ENCODE data around the gene GUCY1A2. TPM values are rescaled to one million over a fixed set of nuclear protein-coding genes. Genes with fewer than 3 reads are reported as not detected.
A peak's percentile ranks its signal among the peaks of the same experiment; 100 is the strongest.

Gene GUCY1A2
- total RNA-seq, 1 donor from 2014 or later: 99.2 TPM

DNA sequence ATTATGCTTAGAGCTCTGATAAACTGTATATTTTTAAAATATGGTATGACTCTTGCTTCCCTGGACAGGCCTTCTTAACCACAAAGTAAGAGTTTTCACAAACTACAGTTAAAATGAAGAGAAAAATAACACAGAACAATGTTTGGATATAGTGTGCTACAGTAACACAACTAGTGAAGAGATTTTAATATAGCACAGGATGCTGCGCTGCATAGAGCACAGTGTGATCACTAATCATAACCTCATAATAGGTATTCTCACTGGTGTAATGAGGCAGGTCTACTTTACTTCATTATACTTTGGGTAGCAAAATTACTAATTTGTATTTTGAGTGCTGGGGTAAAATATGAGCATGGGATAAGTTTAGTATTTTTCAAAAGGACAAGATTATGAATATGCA lies 256.5 kb downstream of the GUCY1A2 start:
- no peak for DNase-seq (ENCODE audit: low spot score)

DNA sequence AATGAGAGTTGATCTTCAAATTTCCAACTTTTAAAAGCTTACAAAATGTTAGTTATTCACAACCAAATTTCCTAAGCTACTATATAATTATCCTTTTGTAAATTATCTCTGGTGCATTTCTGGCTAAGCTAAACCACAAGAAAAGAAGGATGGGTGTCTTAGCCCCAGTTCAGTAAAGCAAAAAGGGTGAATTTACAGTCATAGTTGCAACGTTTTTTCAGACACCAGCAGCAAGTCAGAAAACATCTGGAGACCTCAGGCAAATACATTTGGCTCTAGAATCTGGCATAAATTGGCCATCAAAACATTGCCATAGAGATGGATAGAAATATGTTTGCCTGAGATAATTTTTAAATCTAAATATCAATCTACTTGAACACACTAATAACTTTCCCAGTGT lies 257.0 kb downstream of the GUCY1A2 start:
- no peak for DNase-seq (ENCODE audit: low spot score)

DNA sequence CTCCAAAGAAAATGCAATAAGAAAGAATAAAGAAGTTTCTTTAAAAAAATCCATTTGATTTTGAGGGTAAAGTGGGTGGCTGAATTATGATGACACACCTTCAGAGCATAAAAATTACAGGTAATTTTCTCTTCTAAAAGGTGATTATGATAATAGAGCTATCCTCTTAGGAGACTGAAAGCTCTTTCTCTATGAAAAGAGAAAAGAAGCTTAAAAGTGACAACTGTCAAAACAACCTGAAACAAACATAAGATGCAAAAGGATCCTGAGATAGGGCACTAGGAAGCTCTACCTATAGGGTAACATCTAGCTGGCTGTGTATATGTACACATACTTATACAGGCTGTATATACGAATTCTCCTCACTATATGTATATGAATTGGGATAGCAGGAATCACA lies 270.2 kb downstream of the GUCY1A2 start:
- no peak for DNase-seq (ENCODE audit: low spot score)

DNA sequence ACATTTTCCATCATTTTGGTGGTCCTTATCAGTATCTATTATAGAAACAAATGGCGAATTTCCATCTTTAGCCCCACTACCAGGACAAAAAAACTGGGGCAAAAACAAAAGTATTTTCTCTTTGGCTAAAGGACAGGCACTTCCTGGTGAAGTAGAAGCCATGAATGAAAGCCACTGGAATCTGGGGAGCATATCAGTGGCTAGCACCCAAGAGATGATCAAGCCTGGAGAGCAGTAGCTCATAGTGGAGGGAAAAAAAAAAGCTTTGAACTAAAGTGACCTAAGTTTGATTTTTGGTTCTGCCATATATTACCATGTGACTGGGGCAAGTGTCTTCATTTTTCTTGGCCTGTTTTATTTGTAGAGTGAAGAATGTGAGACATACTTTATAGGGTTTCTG lies 272.3 kb downstream of the GUCY1A2 start:
- no peak for DNase-seq (ENCODE audit: low spot score)

DNA sequence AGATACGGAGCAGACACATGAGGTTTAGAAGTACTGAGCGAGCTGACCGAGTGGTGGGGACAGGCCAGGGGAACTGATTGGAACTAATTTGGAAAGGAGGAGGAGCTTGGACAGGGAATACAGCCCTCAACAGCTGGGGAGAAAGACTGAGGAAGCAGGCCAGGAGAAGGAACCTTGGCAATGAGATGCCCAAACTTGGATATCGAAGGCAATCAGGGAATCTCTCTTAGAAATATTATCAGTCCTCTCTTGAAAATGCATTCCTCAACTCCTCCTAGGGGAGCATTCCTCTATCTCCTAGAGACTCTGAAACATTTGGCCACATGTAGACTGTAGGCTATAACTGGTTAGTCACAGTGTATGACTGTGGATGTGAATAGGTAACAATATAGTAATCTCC lies 284.6 kb downstream of the GUCY1A2 start:
- no peak for DNase-seq (ENCODE audit: low spot score)

DNA sequence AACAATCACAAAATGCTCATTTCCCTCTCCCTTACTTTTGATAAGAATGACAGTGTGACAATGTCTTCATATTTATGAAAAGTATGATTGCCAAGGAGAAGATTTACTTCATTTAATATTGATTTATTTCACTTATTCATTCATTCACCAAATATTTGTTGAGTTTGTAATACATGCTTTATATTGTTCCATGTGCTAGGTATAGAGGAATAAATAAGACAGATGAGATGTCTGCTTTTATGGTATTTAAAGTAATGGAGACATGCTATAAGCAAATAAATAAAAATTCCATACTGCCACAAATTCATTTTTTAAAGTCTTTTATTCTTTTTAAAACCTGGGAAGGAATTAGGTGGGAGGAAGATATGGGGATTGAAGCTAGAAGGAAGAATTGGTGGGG lies 289.4 kb downstream of the GUCY1A2 start:
- no peak for DNase-seq (ENCODE audit: low spot score)

DNA sequence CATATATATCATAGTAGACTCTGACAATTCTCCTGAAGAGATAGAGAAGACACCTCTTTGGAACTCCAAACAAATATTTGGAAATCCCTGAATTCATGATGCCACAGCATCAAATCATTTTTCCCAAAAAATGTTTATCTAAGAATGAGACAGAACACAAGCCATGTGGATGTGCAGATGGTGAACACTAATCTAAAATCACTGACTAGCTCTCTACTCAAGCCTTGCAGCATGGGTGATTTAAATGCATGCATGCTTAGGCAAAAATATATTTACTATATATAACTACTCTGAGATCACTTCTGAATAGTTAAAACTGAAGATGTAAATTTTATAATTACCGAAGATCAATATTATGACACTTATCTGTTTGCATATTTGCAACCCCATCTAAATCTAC lies 289.9 kb downstream of the GUCY1A2 start:
- no peak for DNase-seq (ENCODE audit: low spot score)

DNA sequence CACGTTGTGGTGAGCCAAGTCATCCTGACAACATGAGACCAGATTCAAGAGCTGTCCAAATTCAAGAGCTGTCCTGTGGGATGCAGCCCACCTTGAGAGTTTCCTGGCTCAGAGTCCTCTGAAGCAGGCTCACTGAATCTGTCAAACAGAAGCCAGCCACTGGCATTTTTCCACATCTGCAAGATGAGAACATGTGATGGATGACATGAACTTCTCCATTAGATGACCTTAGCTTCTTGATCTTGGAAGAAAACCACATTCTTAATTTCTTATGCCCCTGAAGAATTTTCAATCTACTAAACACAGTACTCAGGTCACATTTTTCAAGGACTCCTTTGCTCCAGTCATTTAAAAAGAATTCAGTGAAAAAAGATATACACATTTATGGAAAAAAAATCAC lies 291.0 kb downstream of the GUCY1A2 start:
- DNase-seq (ENCODE audit: low spot score): no peak

DNA sequence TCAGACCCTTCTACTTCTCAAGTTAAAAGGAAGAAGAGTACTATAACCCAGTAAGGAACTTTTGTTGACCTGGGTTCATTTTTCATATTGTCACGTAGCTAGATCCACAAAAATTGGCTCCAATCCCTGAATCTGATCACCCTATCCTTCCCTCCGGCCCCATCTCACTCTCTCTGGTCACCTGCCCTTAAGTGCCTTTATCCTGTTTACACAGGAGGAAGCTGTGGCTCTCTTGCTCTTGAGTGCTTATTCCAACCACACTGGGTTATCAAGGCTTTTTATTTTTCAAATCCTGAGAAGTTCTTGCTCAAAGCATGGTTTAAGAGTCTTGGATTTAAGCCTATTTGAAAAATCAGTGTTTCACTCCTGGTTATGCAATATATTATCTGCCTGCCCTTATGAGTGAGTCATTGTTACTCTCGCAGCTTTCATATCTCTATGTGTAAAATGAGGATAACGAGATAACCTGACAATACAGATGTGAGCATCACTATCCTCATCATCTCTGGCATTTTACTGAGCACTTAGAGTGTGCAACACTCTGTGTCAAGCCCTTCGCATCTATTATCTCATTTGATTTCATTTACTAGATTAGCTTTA lies 293.9 kb downstream of the GUCY1A2 start:
- peak; percentile 85 for DNase-seq (ENCODE audit: low spot score)

DNA sequence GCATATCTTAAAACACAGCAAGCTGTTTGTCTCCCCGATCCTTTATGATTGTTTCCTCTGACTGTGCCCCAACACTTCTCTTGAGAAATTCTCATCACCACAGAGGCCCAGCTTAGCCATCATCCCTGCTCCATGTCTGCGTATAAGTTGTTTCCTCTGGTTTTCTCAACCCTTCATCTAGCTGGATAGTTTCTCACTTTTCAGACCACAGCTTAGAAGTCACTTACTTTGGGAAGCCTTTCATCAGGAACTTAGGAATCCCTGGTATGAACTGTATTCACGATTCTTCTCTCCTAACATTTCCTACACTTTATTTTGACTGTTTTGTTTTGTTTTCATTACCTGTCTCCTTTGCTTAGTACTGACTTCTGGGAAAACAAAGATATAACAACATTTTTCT lies 295.2 kb downstream of the GUCY1A2 start:
- no peak for DNase-seq (ENCODE audit: low spot score)

DNA sequence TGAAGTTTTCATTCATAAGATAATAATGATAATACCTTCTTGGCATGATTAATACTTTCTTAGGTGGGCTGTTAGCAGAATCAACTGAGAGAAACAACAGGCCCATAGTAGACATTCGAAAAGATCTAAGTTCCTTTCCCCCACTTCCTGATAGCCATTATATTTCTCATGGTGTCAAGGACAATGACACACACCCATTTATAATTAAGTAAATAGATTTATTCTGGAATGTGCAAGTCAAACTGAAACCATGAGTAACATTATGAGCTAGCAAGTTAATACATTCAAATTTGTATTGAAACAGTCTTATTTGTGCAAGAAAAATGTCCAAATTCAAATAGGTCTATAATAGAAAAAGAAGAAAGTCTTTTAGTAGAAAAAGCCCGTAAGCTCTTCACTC lies 301.1 kb downstream of the GUCY1A2 start:
- DNase-seq (ENCODE audit: low spot score): no peak

DNA sequence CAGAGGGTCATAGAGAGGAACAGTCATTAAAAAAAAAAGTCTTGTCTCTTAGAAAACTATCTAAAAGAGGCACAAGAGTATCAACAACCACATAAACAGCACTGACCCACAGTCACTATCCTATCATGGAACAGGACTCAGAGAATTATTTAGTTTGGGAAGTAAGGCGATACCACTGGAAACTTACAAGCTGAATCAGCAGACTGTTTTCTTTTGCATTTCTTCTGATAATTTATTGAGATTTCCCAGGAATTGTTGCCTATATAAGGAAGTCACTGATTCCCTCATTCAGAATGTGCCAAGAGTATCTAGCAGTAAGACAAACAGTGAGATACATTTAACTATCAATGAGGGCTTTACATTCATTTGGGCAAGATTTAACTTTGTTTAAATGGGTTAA lies 304.1 kb downstream of the GUCY1A2 start:
- peak; percentile 69 for DNase-seq (ENCODE audit: low spot score)

DNA sequence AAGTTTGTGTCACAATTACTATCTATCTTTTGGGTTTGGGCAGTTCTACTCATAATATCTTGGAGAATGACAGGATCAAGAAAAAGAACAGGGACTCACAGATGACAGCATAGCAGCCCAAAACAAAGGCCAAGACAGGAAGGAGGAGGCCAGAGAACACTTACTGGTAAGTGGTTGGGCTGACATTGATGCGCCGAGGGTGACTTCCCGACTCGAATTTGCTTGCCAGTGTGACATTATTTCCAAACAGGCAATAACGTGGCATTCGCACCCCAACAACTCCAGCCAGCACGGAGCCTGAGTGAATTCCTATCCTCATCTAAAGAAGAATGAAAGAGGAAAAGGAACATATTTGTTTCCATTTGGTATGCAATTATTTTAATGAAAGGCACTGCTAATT lies 309.9 kb downstream of the GUCY1A2 start:
- no peak for DNase-seq (ENCODE audit: low spot score)

DNA sequence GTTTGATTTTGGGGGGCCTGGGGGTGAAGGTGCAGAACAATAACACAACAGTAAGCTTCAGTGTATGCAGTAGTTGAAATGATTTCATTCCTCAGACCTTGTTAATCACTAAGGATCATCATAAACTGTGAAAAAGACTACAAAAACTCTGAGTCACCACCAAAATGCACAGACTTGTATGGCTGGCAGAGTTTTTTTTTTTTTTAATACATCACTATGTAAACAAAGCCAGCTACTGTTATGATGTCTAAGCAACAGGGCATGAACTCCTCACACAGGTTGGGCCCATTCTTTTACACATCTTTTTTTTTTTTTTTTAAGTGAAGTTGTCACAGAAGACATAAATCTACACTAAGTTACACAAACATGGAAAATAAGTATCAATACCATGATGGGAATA lies 311.9 kb downstream of the GUCY1A2 start:
- DNase-seq (ENCODE audit: low spot score): no peak

DNA sequence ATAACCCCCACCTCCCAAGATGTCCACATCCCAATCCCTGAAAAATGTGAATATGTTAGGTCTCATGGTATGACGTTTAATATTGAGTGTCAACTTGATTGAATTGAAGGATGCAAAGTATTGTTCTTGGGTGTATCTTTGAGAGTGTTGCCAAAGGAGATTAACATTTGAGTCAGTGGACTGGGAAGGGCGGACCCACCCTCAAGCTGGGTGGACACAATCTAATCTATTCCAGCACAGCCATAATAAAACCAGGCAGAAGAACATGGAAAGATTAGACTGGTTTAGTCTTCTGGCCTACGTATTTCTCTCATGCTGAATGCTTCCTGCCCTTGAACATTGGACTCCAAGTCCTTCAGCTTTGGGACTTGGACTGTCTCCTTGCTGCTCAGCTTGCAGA lies 315.5 kb downstream of the GUCY1A2 start:
- no peak for DNase-seq (ENCODE audit: low spot score)

DNA sequence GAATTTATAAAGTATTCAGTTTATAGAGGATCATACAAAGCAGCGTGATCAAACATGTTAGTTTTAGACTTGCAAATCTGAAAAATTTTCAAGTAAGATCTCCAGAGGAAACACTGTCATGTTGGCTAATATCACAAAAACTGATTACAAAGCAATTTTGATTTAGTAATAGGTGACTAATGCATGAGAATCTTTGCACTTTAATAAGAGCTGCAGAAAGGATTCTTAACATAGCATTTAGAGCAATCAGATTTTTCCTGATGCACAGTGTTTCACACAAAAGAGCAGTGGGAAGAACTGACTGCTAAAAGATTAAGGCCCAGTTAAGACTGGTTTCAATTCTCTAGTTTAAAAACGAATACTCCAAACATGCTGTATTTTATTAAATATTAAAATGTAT lies 321.2 kb downstream of the GUCY1A2 start:
- peak; percentile 57 for DNase-seq (ENCODE audit: low spot score)

DNA sequence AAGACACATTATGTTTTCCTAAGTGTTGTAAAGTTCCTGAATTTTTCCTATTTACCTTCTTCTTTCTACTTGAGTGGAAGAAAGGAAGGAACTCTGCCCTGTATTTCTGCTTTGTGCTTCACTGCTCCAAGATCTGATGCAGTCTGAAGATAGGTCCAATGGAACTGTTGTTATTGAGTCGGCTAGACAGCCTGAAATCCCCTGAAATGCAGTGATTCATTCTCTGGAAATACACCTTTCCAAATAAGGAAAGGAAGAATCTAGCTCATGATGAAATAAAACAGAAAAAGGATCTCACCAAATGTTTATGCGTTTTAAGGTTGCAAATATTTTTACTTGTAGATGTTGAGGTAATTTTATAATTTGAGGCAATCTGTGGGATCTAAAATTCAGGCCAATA lies 322.8 kb downstream of the GUCY1A2 start:
- peak; percentile 89 for DNase-seq (ENCODE audit: low spot score)

DNA sequence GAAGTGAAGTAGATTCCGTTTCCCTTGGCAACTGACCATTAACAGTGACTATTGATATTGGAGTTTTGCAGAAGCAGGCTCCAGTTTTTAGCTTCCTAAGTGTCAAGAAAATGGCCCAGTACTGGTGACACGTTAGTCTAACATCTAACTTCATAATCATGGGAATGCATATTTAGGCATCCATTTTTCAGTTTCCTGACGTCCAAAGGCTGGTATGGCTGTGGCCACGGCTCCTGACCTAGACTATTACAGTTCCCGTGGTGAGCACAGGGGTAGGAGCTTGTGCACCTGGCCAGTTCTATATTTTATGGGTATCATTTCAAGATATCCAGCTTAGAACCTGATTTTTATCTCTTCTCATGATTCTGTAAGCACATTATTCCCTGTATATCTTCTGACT lies 323.8 kb downstream of the GUCY1A2 start:
- DNase-seq (ENCODE audit: low spot score): no peak

DNA sequence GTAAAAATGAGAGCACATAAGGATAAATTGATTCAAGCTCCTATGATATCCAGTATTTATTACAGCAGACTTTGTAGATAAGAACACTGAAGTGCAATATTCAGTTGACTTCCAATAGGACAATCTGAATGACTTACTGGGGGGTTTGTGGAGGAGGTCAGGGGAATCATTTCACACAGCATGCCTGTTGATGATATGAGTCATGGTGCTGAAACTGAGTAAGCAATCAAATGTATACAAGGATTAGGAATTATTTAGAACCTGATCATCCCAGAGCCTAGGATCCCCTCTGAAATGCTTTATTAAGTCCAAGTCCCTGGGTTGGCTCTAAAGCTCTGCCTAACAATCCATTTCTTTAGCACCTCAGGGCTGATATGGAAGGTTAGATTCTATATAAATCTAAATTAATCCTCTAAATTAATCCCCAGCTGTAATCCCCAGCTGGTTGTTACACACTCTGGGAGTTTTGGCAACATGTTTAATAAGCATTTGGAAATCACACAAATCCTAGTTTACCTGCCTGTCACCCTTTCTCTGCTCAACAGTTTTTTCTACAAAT lies 326.4 kb downstream of the GUCY1A2 start:
- DNase-seq (ENCODE audit: low spot score): no peak

DNA sequence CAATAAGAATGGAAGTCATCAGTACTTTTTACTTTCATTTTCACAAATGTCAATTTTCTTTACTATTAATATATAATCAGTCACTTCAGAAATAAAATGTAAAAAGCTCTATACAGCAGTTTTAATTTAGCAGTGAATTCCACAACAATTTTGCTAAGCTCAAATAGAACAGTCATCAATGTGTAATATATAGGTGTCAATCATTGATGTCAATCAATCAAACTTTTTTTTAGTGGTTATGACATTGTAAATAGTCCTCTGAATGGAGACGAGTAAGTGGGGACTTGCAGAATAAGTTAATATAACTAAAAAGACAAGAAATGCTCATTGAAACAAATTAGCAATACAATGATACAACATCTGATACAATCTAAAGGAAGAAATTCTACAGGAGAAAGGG lies 327.4 kb downstream of the GUCY1A2 start:
- DNase-seq (ENCODE audit: low spot score): no peak

DNA sequence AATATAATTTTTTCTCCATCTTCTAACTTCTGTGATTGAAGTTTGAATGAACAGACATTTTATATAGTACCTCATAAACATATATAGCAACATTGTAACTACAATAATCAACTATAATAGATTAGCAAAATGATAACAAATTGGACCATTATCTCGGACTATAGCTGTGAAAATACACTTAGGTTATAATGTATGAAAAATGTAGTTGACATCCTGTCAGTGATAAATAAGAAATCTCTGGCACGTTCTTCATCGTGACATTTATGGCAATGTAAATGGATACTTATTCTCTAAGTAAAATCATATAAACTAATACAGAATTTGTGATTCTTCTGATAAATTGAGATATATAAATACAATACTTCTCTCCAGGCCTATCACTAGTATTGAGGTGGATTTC lies 333.3 kb downstream of the GUCY1A2 start:
- DNase-seq (ENCODE audit: low spot score): no peak

DNA sequence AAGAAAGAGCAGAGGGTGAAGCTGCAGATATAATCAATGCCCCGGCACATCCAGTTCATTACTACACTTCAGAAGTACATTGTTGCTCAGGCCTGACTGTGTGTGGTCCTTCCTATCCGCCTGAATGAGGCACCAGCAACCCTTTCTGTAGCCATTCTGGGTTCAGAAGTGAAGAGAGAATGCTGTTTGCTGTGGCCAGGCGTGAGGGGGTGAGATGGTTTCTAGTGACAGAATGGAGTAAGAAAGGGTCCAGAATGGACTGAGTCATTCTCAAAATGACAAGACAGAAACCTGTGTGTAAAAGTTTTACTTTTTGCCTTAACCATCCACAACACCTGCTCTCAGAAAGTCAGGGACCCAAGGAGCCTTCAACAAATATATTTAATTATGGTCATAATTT lies 334.8 kb downstream of the GUCY1A2 start:
- DNase-seq (ENCODE audit: low spot score): no peak

DNA sequence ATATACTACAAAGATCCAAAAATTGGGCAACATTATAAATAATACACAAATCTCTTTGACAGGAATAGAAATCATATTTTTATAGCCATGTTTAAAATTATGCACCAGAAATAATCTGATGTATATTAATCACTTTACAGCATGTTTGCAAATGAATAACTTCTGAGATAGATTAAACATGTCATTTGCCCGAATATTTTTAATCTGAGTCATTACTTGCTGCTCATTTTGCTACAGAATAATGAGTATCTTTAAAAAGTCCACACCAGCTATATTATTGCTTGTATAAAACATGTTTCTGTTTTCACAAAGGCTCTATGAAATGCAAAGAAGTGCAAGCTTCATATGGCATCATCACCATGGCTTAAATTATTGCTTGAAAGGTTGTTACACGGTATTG lies 336.8 kb downstream of the GUCY1A2 start:
- no peak for DNase-seq (ENCODE audit: low spot score)

DNA sequence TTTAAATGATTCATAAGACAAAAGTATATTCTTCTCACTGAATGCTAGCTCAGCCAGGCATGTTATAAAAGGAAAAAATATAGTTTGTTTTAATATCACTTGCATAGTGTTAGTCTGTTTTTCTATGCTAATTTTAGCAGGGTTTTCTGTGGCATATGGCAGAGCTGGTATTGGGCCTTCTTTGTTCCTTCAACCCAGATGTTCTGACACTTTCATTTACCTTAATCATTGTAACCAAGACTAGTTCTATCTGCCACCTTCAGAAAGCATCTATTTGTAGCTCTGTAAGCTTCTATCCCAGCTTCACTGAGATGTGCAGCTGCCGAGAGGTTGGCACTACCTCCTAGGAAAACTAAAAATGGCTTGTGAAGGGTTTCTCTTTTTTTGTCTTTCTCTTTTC lies 338.7 kb downstream of the GUCY1A2 start:
- DNase-seq (ENCODE audit: low spot score): no peak

Measured in umbilical cord (tissue), 2 donors.